ENCODE results near the gene RANBP10.
A peak's percentile ranks its signal among the peaks of the same experiment; 100 is the strongest.

RANBP10 gene

DNA sequence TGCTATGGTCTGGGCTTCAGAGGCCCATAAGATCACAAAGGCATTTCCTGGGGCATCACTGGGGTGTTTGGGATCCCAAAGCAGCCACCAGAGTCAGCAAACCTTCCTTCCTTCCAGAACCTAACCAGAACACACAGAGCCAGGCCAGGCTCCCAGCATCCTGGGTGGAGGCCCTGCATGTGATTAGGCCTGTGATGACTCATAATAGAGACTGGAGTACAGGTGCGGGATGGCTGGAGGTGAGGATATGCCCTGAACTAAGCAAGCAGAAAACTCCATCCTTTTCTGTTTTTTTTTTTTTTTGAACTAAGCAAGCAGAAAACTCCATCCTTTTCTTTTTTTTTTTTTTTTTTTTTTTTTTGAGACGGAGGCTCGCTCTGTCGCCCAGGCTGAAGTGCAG, 69.5 kb downstream of the RANBP10 start:
- DNase-seq: no peak

- DNase-seq: no peak
These were observed 71.6 kb downstream of the RANBP10 start for GRCh38 chr16:67734731-67735201.

DNA sequence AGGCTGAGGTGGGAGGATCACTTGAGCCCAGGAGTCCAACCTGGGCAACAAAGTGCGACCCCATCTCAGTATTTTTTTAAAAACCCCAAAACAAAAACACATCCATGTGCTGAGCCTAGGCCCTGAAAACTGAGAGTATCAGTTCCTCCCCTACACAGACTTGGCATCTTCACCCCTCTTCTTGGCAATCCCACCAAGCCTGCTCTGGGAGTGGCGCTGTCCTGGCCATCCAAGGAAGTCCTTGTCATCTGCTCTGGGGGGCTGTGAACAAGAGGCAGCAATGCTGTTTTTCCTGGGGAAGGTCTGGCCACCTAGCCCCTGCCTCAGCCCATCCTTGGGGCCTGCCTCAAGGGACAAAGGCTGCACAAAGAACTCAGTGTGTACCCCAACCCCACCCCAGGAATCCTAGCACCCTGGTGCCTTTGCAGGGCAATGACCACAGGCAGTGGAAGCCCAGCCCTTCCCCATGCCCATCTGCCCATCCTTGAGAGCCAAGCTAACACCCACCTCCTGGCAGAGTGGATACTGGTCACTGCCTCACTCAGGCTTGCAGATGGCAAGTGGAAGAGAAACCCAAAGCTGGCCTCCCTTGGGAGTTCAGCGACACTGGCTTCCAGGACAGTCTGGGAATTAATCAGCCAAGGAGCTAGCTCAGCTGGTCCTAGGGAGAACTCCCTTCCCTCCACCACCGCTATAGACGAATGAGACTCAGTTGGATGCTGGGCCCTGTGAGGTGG, 72.5 kb downstream of the RANBP10 start:
- DNase-seq: no peak

GRCh38 chr16:67731753-67732095, 74.6 kb downstream of the RANBP10 start:
- DNase-seq: no peak

DNA sequence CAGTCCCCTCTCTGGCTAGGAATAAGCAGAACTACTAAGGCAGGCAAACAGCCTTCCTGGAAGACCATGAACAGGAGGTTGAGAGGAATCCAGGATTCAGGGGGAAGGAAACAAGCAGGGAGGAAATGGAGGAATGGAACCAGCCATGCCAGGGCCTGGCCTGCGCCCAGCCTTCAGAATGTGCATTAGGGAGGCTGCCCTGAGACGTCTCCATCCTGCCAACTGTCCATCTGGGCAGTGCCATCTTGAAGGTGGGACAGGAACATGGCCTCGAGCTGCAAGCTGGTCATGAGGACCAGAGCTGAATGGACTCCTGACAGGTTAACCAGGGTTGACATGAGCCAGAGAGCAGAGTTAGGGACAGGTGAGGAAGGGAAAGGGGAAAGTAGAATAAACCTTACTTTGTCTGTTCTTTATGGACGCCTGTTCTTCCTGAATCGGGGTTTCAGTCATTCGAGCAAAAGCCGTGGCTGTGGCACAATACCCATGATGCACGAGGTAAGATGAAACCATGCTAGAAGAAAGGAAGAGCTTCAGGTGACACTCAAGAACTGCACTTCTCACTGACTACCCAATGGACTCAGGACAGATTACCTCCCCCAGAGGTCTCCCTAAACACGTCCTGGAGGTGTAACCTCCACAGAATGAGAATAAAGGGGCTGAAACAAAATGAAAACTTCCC, 75.1 kb downstream of the RANBP10 start:
- no peak for DNase-seq

DNA sequence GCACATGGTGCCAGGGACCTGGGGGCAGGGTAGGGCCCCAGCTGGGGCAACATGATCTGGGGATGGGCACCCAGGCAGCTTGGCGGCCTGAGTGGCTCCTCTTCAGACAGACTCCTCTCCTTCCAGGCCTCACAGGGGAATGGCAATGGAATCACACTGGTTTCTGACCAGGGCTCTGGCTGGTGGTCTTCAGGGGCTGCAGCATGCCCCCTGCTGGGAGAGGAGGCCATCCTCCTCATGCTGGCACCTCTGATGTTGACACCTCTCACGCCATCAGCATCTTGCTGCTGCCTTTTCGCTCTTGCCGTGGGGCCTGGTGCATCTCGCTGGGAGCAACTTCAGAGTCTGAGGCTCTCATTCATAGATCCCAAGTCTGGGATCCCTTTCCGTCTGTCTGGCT, 76.0 kb downstream of the RANBP10 start:
- DNase-seq: no peak

DNA sequence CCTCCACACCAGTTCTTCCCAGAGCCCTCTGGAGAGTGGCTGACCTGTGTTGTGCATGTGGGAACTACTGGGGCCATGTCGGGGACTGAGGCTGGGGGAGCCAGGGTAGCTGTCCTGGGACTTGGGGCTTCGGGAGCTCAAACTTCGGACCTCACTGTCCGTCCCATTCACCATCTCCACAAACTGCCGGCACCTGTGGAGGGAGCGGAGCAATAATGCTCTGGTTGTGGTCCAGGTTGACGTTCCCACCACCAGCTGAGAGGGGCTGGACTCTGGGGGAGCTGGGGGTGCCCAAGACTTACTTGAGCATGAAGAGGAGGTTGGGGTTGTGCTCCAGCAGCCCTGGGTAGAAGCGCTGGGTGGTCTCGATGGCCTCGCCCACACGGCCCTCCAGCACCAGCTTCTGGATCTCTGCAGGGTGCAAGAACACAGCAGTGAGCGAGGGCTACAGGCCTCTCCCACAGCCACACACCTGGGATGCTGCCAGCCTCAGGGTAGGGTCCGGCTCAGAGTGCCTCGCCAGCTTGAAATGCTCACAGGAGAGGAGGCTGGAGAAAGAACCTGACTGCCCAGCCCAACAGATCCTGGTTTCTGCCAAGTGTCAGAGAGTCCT, 76.6 kb downstream of the RANBP10 start:
- no peak for DNase-seq

GRCh38 chr16:67727521-67728485, 78.6 kb downstream of the RANBP10 start:
- DNase-seq: no peak

- DNase-seq: no peak
These were observed 80.0 kb downstream of the RANBP10 start for GRCh38 chr16:67726106-67727034.

- DNase-seq: no peak
These were observed 82.5 kb downstream of the RANBP10 start for GRCh38 chr16:67723911-67724305.

DNA sequence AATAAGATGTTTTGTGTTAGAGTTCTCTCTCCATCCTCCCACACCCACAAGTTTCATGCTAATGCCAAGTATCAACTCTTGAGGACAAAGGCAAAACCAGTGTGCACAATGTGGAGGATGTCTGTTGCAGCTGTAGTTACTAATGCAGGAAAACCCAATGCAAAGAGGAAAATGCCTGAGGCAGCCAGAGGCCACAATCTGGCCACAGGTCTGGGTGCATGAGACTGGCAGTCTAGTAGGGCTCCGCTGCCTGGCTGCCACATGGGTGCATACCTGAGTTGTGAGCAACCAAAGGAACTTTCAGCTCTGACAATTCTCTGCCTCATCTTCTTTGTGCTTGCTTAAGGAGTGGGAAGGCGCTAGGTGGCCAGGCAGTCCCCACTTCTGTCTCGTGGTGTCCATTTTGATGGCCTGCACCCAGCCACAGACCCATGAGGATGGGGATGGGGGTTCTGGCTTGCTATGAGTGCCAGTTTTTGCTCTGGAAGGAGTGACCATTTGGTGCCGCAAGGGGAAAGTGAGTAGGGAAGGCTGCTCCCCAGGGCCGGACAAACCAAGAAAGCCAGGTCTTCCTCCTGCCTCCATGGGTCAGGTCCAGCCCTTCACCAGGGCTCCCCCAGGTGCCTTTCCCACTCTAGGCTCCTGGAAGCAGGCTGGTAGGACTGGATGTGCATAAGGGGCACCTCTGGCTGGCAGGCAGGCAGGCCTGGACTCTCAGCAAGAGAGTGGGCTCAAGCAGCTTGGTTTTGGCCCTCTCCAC, 83.0 kb downstream of the RANBP10 start:
- DNase-seq: no peak

DNA sequence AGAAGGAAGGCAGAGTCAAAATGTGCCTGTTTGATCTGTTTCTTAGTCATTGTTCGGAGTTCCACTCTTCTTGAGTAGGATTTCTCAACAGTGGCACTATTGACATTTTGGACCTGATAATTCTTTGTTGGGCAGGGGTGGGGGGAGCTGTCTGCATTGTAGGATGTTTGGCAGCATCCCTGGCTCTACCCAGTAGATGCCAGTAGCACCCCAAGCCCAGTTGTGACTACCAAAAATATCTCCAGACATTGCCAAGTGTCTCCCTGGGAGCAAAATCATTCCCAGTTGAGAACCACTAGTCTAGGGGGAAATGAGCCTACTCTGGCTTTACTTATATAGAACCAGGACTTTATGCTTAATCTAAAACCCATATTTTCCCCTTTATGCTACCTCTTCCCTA, 86.1 kb downstream of the RANBP10 start:
- DNase-seq: no peak

- no peak for DNase-seq
These were observed 86.6 kb downstream of the RANBP10 start for GRCh38 chr16:67719778-67720144.

DNA sequence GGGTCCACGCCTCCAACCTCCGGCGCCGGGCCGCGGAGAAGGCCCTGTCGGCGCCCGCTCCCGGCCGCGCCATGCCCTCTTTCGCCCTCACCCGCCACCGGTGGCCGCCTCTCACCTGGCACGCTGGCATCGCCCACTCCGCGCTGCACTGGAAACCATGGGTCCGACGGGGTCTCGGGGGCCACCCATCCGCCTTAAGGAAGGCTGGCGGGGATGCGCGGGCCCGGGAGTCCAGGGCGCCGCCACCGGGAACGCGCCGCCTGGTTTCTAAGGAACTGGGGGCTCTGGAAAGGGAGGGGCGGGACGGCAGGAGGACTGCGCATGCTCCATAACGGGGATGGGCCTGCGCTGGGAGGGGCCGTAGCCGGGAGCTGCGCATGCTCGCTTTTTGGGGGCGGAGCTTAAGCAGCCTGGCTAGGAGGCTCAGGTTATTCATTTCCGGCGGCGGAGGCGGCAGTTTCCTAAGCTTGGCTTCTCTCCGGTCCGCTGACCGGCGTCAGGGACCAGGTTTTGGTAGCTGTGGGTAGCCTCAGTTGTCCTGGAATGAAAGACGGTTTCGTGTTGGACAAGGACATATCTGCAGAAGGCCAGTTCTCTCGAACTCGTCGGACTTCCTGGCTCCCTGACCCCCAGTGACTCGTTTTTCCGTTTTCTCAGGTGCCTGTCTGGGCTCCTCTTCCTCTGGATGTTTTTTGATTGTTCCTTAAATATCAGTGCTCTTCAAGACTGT, 87.1 kb downstream of the RANBP10 start, which contains the start of gene GFOD2:
Gene GFOD2 (minus strand): TSS at position 269 of the 730 bp plus-strand sequence. CDS start 33,601 bp downstream, outside the sequence.
- peak; percentile 98 for DNase-seq

- DNase-seq: no peak
These were observed 87.7 kb downstream of the RANBP10 start for GRCh38 chr16:67718668-67719047.

- DNase-seq: no peak
These were observed 90.3 kb downstream of the RANBP10 start for GRCh38 chr16:67716097-67716496.

- DNase-seq: no peak
These were observed 91.8 kb downstream of the RANBP10 start for GRCh38 chr16:67714522-67714921.

- DNase-seq: no peak
These were observed 92.6 kb downstream of the RANBP10 start for GRCh38 chr16:67713647-67714273.

GRCh38 chr16:67710607-67711006, 95.8 kb downstream of the RANBP10 start:
- no peak for DNase-seq

DNA sequence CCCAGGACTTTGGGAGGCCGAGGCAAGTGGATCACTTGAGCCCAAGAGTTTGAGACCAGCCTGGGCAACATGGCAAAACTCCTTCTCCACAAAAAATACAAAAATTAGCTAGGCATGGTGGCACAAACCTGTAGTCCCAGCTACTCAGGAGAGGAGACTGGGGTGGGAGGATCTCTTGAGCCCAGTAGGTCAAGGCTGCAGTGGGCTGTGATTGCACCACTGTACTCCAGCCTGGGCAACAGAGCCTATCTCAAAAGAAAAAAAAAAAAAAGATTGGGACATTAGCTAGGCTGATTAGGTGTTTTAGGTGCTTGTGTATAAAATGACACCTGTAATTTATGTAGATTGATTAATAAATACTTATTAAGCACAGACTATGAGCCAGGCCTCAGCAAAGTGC, 97.3 kb downstream of the RANBP10 start:
- DNase-seq: no peak

Data from retina (tissue), 1 donor.